ENCODE data around the gene SLC27A5. TPM values are rescaled to one million over a fixed set of nuclear protein-coding genes. Genes with fewer than 3 reads are reported as not detected.
A peak's percentile ranks its signal among the peaks of the same experiment; 100 is the strongest.

The SLC27A5 gene
- total and polyA plus RNA-seq, 9 of the 15 experiments (the other 6 are each of a cell fraction or from before 2014, with no cell fraction given), result 42.2 to 318 (median 64.7) TPM

- TF ChIP-seq SFPQ (IDR thresholded peaks at IDR 0.05; ENCODE audit: low read depth, low read length), result no peak
- no peak for TF ChIP-seq ZBTB34 (CRISPR knock-in tag; IDR thresholded peaks at IDR 0.05)
- no peak for TF ChIP-seq CEBPZ (IDR thresholded peaks at IDR 0.05; ENCODE audit: borderline replicate concordance, low read depth, low read length)
- TF ChIP-seq MXD1 (CRISPR knock-in tag; IDR thresholded peaks at IDR 0.05; ENCODE audit: borderline replicate concordance, poor library complexity, severe bottlenecking), result no peak
- no peak for TF ChIP-seq ARID2 (IDR thresholded peaks at IDR 0.05)
- no peak for TF ChIP-seq LEF1 (IDR thresholded peaks at IDR 0.05)
- no peak for TF ChIP-seq SMARCA4 (IDR thresholded peaks at IDR 0.05)
- TF ChIP-seq ATF4 (CRISPR knock-in tag; IDR thresholded peaks at IDR 0.05), result 0 out of 2 replicates have a peak, but pooled peaks have one; percentile 6
- no peak for TF ChIP-seq MED1 (CRISPR knock-in tag; IDR thresholded peaks at IDR 0.05; ENCODE audit: borderline replicate concordance)
- 0 out of 2 replicates have a peak, but pooled peaks have one; percentile 44 for TF ChIP-seq SOX6 (IDR thresholded peaks at IDR 0.05)
- TF ChIP-seq ZNF655 (CRISPR knock-in tag; IDR thresholded peaks at IDR 0.05), result no peak
- TF ChIP-seq RNF219 (CRISPR knock-in tag; IDR thresholded peaks at IDR 0.05), result no peak
Observed at GRCh38 chr19:58559275-58560006, 47.6 kb upstream of the SLC27A5 start (continued).

Measured in K562 (cell line).